Fibroblast of lung (primary cell): ENCODE data around the gene SNAP23.

ENCODE experiments used
- EZH2 ChIP-seq: IDR thresholded peaks from 2 replicates; pipeline ENCODE4 v1.5.1; 2012; ENCODE audit warnings: low read length, control low read depth, mild to moderate bottlenecking; ENCODE audit errors: missing control alignments
- TF ChIP-seq, protein P1 (sequence below), 2 donors: IDR thresholded peaks in 1 of 2; conservative IDR thresholded peaks in 1 of 2; 1 replicate in 1 of 2; 2 replicates in 1 of 2; pipeline ENCODE4 v1.5.1; 2011 to 2012; ENCODE audit warnings: low read length in 2 of 2, control low read depth in 1 of 2, inconsistent platforms in 1 of 2, low read depth in 1 of 2, mild to moderate bottlenecking in 1 of 2

DNA sequence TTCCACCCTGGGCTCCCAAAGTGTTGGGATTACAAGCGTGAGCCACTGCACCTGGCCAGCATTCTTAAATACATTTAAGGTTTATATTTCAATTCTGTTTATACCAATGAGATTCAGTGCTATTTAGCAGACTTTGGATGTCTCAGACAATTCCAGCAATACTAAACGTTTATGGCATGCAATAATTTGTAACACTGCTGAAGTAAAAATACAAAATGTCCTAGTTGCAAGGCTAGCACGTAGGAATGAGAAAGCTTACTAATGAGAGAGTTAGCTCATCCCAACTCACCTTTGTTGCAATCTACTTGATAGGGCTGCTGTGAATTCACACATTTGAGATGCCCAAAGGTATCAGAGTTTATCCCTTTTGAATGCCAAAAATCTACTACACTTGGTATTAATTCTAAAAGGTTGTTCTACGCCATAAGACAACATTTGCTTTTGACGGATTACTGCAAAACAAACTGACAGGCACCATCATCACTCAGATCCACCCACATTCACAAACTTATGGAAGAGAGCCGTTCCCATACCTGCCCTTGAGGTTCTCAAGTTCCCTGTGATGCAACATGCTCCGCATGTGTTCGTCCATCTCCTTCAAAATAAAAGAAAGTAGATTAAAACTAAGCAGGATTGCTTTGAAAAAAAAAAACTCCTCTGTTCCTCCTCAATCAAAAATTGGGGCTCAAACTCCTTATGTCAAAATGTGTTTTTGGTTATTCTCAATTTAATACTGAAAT, 29.7 kb upstream of the SNAP23 start:
- TF ChIP-seq, protein P1, sequence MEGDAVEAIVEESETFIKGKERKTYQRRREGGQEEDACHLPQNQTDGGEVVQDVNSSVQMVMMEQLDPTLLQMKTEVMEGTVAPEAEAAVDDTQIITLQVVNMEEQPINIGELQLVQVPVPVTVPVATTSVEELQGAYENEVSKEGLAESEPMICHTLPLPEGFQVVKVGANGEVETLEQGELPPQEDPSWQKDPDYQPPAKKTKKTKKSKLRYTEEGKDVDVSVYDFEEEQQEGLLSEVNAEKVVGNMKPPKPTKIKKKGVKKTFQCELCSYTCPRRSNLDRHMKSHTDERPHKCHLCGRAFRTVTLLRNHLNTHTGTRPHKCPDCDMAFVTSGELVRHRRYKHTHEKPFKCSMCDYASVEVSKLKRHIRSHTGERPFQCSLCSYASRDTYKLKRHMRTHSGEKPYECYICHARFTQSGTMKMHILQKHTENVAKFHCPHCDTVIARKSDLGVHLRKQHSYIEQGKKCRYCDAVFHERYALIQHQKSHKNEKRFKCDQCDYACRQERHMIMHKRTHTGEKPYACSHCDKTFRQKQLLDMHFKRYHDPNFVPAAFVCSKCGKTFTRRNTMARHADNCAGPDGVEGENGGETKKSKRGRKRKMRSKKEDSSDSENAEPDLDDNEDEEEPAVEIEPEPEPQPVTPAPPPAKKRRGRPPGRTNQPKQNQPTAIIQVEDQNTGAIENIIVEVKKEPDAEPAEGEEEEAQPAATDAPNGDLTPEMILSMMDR (conservative IDR thresholded peaks at IDR 0.05 in 1 of 2, IDR thresholded peaks at IDR 0.05 in 1 of 2; ENCODE audit: low read depth in 1 of 2, low read length in 2 of 2) = no peak
- no peak for TF ChIP-seq EZH2
